GM03348 (cell line): Measurements from ENCODE around the gene STUM.
"Not testable (repeated sequence)": the region's sequence is repeated elsewhere in the genome, so short reads cannot be mapped to it uniquely, and the experiment has no call there.

ENCODE experiments used
- DNase-seq: peaks from one replicate; pipeline ENCODE4 v3.0.0; 2012; ENCODE audit warnings: low spot score

The STUM gene

DNA sequence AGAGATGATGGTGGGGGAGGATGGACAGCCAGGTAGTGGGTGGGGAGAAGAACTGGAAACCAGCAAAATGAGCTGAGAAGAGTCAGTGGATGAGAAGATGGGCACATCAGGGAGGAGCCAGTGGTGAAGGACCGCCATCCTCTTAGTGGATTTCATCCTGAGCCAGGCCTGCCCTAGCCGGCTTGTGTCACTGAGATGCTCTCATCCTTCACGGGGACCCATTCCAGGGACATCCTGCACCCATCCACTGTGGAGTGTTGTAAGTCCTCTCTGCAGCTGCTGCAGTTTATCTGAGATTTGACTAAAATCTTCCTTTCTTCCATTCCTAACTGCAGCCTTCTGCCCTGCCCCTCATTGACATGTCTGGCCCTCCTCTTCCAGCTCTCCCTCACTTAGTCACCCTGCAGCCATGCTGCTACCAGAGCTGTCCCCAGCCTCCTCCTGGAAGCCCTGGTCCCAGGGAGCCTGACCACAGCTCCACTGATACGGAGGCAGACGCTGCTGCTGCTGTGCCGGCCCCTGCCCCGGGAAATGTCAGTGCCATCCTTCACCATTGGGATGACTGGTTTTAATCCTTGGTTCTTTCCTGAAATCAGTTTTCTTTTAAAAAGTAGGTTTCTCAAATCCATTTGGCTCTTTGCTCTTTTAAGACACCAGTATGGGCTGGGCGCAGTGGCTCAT lies 33.2 kb downstream of the STUM start:
- DNase-seq = no peak

DNA sequence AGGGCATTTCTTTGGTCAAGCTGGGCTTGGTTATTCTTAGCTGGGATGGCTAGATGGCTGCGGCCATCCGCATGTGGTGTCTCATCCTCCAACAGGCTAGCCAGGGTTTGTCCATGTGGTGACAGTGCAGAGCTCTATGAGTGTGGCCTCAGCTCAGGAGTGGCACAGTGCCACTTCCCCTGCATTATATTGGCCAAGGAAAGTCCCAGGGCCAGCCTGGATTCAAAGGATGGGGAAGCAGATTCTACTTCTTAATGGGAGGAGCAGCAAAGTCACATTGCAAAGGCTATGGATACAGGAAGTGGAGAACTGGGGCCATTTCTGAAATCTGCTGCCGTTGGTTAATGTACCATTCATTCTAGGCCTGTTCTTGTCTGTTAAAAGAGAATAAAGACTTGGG lies 34.4 kb downstream of the STUM start:
- no peak for DNase-seq

DNA sequence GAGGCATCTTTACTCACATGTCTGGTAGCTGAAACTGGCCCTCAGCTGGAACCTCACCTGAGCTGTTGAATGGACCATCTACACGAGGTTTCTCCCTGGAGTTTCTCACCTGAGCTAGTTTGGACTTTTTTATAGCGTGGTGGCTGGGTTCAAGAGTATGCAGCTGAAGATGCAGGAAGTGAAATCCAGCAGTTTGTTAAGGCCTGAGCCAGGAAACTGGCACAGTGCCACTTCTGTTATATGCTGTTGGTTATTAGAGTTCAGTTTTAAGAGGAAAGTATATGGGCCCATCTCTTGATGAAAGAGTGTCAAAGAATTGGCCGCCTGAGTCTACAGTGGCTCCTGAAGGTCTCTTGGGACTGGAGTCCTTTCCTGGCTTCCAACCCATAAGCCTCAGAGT lies 35.6 kb downstream of the STUM start:
- DNase-seq = no peak

DNA sequence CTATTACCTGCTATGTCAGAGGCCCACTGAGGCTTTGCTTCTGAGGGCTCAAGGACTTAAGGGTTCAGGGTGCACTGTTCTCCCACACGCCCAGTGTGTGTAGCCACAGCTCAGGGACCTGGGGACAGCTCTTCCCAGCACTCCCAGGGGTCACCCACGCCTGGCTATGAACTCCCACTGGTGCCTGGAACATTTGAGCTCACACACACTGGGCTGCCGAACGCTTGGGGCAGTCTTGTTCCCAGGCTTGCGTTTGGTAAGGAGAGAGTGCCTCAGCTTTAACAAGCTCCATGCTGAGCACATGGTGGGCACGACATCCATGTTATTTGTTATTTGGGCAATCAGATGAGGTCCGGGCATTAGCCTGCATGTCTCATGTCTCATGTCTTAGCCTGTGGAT lies 37.6 kb downstream of the STUM start:
- no peak for DNase-seq

DNA sequence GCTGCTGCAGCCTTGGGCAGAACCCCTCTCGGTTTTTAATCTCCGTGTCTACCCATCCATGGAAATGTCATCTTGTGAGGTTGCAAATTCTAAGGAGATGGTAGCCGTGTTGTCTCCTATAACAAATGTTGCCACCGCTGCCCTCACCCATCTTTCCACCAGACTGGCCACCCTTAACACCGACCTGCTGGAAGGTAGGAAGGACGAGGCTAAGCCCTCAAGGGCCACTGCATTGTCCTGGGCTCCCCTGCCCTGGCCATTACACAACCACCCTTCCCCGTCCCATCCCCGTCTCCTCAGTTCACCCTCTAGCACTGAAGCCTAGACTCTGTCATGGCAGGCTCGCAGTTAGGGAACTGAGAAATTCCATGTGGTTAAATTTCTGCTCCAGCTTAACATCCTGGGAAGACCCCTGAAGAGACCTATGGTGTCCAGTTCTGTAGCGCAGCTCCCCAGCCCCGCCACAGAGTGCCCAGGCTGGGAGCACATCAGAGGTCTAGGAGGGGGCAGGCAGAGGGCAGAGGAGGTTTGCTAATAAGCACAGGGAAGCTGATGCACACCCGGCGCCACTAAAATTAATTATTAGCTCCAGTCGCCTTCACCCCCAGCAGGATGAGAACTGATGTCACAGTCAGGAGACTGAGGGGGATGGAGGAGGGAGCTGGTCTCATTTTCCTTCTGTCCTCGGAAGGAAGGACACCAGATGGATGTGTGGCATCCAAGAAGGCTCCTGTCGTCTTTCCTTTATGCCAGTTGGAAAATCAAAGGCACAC lies 38.3 kb downstream of the STUM start:
- no peak for DNase-seq

DNA sequence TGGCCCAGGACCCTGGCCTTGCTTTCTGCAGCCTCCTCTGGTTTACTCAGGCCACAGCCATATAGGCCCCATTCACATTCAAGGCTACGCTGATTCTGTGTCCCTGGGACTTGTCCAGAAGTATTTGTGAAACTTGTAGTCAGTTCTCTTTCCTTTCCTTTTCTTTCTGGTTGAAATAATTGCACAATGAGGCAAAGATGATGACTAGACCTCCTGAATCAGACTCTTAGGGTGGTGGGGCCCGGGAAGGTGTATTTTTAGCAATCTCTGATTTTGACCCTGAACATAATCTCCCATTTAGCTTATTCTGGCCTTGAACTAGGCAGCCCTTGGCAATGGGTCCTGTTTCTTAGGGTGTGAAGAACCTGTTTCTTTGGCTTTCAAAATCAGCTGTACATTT lies 39.9 kb downstream of the STUM start:
- DNase-seq = peak; percentile 36

DNA sequence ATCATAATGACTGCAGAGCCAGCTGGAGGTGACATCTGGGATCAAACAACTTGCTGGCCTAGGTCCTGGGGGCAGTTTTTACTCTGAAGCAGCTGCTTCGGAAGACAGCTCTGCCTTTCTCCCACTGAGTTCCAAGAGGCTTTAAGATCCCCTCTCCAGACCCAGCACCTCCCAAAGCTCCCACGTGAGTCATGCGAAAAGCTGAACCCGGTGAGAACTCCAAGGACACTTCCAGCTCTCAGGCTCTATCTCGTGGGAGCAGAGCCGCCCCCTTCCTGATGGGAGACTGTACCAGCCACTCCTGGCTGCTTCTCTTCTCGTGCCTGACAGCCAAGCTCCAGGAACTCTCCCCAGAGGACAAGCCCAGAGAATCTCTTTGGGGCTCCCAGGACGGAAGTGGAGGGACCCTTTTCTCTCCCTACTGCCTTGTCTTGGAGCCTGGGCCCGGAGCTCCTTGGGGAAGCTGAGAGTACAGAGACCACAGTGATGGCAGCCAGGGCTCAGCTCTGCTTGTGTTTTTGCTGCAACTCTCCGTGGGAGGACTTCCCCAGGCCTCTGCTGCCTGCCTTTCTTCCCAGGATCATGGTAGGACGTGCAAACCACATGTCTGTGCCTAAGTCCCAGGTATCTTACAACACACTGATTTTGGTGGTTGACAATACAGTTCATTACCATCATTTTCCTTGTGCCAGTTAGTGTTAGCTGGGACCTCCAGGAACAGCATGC lies 40.6 kb downstream of the STUM start:
- DNase-seq = no peak

DNA sequence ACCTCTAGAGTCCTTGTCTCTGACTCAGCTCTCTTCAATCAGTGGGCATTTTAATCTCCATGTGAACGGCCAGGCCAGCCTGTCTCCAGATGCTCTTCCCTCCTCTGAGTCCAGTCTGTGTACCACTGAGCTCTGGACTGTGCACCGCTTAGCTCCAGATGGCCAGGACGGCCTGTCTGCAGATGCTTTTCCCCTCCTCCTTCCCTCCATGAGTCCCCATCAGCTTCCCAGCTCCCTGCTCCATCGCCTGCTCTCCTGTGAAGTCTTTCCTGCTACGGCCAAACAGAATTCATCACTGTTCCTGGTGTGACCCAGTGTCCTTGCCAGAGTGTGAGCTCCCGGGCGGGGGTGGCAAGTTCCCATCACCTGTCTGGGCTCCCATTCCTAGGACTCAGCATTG lies 42.0 kb downstream of the STUM start:
- no peak for DNase-seq

DNA sequence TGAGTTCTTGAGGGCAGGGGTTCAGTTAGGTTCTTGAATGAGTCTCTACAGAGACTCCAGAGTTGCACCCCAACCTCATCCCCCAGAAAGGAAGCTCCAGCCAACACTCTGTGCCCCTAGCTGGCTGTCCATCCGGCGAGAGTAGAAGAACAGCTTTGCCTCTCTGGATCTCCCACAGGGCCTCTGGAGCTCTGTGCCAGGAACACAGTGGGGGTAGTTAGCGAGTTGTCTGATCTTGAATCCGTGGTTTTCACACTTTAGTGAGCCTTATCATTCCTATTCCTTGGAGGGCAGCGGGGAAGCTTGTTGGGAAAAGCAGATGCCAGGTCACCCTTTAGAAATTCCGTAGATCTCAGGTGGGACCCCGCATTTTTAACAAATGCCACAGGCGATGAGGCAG lies 45.0 kb downstream of the STUM start:
- DNase-seq = no peak

DNA sequence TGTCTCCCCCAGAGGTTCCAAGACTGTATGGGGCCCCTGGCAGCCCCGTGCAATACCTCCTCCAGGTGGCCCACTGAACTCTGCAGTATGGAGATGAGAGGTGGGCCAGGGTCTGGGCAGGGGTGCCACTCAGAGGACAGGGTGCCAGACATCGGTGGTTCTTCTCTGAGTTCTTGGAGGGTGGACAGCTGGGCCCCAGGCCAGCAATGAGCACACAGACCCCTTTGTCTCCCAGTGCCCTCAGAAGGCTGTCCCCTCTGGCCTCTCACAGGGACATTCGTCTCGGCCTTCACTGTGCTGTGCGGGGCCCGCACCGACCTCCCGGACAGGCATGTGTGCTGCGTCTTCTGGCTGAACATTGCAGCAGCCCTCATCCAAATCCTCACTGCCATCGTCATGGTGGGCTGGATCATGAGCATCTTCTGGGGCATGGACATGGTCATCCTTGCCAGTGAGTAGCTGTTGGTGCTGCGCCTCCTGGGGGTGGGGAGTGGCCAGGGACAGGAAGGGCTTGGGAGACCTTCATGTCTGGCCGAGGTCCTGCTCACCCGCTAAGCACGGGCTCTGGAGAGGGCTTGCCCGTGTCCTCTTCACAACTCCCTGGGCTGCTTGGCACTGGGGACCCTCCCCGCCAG lies 48.1 kb downstream of the STUM start:
- DNase-seq = no peak

DNA sequence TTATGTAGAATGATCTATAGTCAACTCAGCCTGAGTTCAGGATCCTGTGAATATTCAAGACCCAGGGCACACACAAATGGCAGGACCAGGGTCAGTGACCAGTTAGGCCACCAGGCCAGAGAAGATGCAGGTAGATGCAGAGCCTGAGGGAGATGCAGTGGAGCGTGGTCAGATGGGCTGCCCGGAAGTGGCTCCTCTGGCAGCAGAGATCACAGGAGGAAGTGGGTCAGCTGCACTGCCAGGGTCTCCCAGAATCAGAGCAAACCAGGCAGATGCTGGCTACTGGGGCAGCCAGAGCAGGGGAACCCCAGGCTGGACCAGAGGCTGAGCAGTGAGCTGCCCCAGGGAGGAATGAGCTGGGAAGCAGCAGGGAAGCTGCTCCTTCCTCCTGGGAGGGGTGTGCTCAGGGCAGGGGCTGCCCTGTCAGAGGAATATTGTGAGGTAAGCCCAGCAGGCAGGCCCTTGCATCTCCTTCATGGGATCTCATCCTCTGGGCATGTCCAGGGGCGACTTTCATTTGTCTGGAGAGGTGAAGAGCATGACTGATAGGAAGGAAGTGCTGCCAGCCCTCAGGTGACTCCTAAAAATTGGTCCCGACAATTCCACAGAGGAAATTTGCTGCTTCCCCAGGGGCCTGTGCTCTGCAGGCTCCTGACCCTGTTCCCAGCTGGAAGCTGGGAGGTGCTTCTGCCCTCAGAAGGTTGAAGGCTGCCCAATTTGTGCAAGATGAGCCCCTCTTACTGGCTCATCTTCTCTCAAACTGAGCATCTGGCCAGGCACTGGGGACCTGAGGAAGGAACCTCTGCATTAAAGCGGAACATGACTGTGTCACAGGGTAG lies 49.3 kb downstream of the STUM start:
- no peak for DNase-seq

DNA sequence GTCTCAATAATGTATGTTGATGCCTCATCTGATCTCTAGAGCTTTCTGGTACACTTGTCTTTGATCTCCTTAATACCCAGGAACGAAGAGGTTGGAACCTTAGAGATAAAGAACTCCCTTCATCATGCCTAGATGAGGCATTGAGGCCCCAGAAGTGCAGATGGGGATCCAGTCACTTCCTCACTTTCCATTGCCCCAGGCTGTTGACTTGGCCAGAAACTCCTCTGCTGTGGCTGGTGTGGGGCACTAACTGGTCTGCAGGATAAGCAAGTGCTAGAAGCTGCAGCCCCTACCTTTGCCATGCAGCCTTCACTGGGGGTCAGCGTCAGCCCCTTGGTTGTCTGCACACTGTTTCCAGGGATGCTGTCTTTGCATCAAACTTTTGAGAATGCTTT lies 49.9 kb downstream of the STUM start:
- DNase-seq = no peak

DNA sequence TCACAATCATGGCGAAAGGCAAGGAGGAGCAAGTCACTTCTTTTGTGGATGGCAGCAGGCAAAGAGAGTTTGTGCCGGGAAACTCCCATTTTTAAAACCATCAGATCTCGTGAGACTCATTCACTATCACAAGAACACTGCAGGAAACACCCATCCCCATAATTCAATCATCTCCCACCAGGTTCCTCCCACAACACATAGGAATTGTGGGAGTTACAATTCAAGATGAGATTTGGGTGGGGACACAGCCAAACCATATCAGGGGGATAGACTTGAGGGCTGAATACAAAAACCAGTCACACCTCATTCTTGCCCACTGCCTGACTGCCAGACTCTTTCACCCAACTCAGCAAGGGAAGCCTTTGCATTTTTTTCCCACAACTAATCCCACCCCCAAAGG lies 50.4 kb downstream of the STUM start:
- DNase-seq = not testable (repeated sequence)

DNA sequence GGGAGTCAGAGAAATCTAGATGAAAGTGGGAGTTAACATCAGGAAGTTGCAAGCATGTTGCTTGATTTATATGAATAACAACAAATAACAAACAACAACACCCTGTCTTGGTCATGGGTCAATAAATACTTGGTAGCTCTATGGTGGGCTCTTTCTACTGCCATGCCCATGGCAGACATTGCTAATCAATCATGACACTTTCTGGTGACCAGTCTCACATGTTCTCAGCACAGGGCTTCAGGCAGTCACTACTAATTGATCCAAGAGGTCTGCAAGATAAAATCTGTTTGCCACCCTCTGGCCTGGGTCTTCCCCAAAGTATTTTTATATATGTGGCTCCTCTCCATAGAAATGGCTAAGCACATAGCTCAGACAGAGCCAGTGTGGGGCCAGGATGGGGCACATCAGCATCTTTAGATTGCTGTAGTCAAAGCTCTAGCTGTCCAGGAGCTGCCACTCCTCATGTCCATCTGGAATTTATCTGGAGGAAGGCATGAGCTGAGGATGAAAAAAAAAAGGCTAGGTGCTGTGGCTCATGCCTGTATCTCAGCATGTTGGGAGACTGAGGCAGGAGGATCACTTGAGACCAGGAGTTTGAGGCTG lies 51.2 kb downstream of the STUM start:
- no peak for DNase-seq

DNA sequence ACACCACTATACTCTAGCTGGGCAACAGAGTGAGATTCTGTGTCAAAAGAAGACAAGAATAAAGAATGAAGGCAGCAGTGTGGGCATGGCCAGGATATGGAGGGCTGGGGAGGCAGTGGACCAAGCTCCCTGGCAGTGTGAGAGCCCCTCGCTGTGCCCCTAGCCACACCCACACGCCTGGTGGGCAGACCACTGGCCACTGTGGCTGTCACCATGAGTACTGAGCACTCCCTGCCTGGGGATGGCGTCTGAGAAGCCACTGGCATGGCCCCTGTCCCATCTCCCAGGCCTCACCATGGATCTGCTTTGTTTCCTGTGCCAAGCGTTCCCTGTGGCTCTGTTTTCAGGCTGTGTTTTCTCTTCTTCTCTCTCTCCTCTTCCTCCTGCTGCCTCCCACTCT lies 51.7 kb downstream of the STUM start:
- DNase-seq = no peak

DNA sequence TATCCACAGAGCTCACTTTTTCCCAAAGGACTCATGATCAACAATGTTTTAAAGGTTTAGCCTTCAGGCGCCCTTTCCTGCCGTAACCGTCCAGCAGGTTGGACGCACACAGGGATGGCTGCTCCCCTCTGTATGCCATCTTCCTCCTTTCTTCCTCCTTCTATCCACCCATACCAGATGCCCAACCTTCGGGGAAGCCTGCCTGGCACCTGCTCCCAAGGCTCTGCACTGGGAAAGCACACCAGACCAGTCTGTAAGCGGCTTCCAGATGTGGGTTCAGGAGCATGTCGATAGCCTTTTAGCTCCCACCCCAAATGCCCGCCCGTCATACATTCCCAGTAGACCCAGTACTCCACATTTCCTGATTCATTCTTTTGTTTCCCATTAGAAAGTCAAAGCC lies 52.9 kb downstream of the STUM start:
- no peak for DNase-seq

DNA sequence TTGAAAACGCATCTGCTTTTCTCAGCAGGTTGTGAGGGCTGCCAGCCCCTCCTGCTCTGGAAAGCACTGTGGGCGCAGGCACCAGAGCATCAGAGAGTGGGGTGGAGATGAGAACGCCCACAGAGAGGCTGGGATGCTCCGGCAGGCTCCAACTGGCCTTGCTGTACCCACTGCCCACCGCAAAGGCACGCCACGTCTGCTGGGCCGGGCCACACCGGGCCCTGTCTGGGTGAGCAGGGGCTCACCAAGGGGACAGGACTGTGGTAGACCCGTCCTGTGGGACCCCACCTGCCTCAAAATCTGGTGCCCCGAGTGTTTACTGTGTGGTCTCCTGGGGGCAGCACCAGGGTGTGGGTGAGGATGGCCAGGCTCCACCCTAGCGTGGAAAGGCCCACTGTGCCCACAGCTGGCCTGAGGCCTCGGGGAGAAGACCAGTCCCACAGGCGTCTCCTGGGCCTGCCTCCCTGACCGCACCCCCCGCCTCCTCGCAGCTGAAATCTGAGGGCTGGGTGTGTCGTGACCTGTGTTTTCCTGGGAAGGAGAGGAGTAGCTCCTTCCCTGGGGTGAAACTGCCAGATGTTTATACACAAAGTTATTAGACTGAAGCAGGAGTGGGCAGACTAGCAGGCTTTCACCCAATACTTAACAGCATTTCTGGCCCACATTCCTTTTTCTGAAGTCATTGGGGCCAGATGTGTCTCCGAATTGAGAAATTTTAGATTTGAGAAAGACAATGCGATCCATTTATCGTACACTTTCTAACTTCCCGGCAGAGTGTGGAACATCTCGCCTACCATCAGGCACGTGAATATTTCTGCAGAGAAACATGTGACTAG lies 53.8 kb downstream of the STUM start:
- peak; percentile 93 for DNase-seq

DNA sequence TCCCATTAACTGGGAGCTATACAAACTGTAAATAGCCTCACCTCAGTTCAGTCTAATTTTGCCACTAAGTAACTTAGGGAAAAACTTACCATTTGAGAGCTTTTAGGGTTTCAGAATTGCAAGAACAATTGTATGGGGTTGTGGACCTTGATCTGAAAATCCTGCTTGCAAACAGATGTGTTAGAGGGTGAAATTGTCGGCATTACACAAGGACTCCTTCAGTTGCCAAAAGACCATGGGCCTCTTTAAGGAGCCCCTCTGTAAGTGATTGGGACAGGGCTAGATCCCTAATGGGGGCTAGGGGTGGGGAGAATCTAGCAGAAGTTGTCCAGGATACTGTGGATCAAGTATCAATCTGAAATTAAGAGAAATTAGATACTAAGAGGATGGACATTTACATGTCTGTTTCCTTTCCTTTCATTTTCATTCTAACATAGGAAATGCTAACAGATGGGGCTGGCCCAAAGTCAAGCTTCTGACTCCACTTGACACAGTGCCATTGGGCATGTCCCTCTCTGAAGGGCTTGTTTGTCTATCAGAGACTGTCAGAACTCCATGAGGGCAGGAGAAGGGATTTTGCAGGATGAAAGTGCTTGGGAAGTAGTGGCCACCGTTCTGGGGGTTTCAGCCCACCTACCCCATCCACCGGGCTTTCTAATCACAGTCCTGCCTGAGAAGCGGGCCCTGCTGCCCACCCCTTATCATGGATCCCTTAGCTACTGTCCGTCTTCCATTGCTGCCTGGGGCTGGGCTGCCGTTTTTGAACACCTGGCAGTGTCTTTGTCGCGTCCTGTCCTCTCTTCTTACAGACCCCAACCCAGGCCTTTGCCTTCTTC lies 54.7 kb downstream of the STUM start:
- DNase-seq = peak; percentile 73

DNA sequence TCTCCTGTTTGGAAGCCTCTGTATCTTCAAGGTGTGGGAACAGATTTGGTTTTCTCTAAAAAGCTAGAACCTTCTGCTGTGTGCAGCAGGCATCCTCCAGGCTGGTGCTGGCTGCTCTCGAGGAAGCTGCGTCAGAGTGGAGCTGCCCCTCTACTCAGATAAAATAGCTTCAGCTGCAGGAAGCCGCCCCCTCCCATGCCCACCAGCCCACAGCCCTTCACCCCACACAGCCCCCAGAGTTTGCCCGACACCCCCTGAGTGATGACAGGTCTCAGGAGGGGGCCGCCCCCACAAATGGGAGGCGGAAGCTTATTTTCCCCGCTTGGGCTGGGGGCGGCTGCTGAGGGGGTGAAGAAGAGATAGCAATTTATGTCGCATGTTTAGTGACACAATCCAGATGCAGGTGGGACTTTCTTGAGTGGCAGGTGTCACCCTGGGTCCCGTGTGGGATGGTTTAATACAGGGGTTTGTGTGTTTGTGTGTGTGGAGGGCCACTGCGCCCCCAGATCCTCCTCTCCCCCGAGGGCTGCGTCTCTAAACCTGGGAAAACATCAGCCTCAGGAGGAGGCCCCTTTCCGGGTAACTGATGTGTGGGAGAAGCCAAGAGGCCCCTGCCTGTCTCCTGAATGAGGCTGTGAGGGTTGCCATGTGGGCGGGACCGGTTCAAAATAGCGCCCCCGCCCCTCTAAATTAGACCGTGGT lies 55.4 kb downstream of the STUM start:
- DNase-seq = no peak
